ENCODE data around the gene SC5D.

The SC5D gene

DNA sequence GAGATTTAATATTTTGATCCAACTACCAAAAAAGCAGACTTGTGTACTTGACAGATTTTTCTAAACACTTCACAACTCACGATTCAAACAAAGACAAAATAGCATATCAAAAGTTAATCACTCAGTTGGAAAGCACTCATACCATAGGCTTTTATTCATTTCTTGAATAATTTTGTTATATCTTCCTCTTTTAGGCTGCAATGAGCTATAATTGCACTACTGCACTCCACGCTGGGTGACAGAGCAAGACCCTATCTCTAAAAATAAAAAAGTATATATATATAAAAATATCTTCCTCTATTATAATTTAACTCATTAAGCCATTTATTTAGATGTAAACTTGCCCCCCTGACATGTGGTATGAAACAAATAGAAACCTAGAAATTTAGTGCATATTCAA is 19.9 kb downstream of the SC5D start:
- peaks cover 6% of the 10 kb centered on the region for H3K36me3 ChIP-seq
- no peak overlapping the region for H3K4me3 ChIP-seq (ENCODE audit: low read depth, low read length)
- H3K27me3 ChIP-seq, result no peaks in the 10 kb centered on the region
- H3K4me1 ChIP-seq, result no peaks in the 10 kb centered on the region
- no peak for TF ChIP-seq CTCF (IDR thresholded peaks at IDR 0.05; ENCODE audit: low read depth, low read length)
- H3K9me3 ChIP-seq, result no peaks in the 10 kb centered on the region
- DNase-seq, result no peak

GRCh38 chr11:121318848-121319834 is 26.6 kb downstream of the SC5D start:
- Histone ChIP-seq H3K36me3 (no peaks in the 10 kb centered on the region), H3K9me3 (no peaks in the 10 kb centered on the region), H3K27me3 (no peaks in the 10 kb centered on the region), H3K4me1 (peaks cover 3% of the 10 kb centered on the region; the same call in 1 of the 2 replicates), H3K4me3 (ENCODE audit: low read depth, low read length) (no peak overlapping the region)
- DNase-seq, result peak; percentile 31
- peak; percentile 91 for TF ChIP-seq CTCF (IDR thresholded peaks at IDR 0.05; ENCODE audit: low read depth, low read length)

DNA sequence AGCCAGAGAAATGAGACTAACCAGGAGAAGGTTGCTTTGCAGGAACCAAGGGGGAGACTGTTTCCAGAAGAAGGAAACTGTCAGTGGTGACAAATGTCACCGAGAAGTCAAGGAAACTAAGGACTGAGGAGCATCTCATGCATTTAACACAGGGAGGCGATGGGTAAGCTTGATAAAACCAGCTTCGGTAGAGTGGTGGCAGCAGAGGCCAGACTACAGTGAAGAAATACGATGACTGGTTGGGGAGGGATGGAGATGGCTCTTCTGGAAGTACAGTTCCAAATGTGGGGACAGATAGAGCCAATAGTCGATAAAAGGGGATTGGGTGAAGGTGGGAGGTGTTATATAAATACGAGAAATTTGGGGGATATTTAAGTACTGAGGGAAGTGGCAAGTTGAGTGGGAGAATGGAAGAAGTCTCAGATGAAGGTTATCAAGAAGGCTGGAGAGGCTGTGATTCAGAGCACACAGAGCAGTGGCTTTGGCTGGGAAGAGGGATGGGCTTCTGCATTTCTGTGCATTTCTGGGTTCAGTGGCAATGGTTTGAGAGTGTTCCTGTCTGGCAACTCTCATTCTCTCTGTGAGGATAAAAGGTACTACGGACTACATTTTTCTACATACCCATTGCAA is 29.2 kb downstream of the SC5D start:
- H3K4me3 ChIP-seq (ENCODE audit: low read depth, low read length), result no peak overlapping the region
- no peaks in the 10 kb centered on the region for H3K9me3 ChIP-seq
- no peak for DNase-seq
- TF ChIP-seq CTCF (IDR thresholded peaks at IDR 0.05; ENCODE audit: low read depth, low read length), result peak; percentile 15; the same call in 1 of the 2 replicates
- H3K4me1 ChIP-seq, result peaks cover 3% of the 10 kb centered on the region; the same call in 1 of the 2 replicates
- H3K36me3 ChIP-seq, result no peaks in the 10 kb centered on the region
- H3K27me3 ChIP-seq, result no peaks in the 10 kb centered on the region

DNA sequence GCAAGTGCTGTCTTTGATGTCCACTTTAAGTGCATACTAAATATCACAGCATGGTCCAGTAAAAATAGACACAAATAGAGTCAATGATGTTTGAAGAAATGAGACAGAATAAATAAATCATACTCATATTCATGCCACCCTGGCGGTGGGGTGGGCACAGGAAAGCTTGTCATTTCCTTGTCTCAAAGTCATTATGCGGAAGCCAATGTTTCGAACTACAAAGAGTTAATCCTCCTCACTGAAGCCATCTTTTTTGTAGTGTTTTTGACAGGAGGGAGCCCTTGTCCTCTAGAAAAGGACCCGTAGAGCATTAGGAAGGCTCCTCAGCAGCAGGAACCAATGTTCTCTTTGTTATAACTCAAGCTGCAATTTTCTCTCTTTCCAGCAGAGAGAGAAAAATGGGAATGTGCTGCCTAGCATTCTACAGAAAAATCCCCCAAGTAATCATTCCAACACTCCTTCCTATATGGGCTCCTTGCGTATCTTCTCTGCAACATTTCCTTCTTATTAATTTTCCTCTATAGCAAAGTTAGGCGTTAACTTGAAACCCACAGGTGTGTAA is 30.6 kb downstream of the SC5D start:
- H3K9me3 ChIP-seq, result no peaks in the 10 kb centered on the region
- peaks cover 3% of the 10 kb centered on the region; the same call in 1 of the 2 replicates for H3K4me1 ChIP-seq
- H3K4me3 ChIP-seq (ENCODE audit: low read depth, low read length), result no peak overlapping the region
- no peaks in the 10 kb centered on the region for H3K36me3 ChIP-seq
- no peak for DNase-seq
- no peaks in the 10 kb centered on the region for H3K27me3 ChIP-seq
- TF ChIP-seq CTCF (IDR thresholded peaks at IDR 0.05; ENCODE audit: low read depth, low read length), result 0 out of 2 replicates have a peak, but pooled peaks have one; percentile 8

GRCh38 chr11:121326230-121326629 is 33.7 kb downstream of the SC5D start:
- TF ChIP-seq CTCF (IDR thresholded peaks at IDR 0.05; ENCODE audit: low read depth, low read length), result no peak
- Histone ChIP-seq H3K9me3 (no peaks in the 10 kb centered on the region; the same call in 1 of the 2 replicates), H3K36me3 (no peaks in the 10 kb centered on the region), H3K4me3 (ENCODE audit: low read depth, low read length) (no peak overlapping the region), H3K27me3 (peaks cover 5% of the 10 kb centered on the region; the same call in 1 of the 2 replicates), H3K4me1 (no peaks in the 10 kb centered on the region)
- no peak for DNase-seq
